Dedifferentiated amniotic fluid mesenchymal stem cell (primary cell): ENCODE measurements around the gene ZFP1.

Source experiments
- DNase-seq: peaks from one replicate; pipeline ENCODE4 v3.0.0-alpha.2; 2016; ENCODE audit errors: extremely low spot score

ZFP1 gene

GRCh38 chr16:75152635-75153034 lies 4.3 kb downstream of the ZFP1 start:
- DNase-seq, result no peak

GRCh38 chr16:75160386-75160785 lies 12.1 kb downstream of the ZFP1 start:
- DNase-seq, result no peak

GRCh38 chr16:75169899-75170405 lies 21.6 kb downstream of the ZFP1 start:
- no peak for DNase-seq

GRCh38 chr16:75172578-75172977 lies 24.3 kb downstream of the ZFP1 start:
- DNase-seq, result no peak

- DNase-seq, result no peak
These were observed 26.8 kb downstream of the ZFP1 start for GRCh38 chr16:75175074-75175473.

GRCh38 chr16:75176926-75177325 lies 28.6 kb downstream of the ZFP1 start:
- DNase-seq, result no peak

- DNase-seq, result no peak
These were observed 30.9 kb downstream of the ZFP1 start for GRCh38 chr16:75179208-75179607.

- DNase-seq, result no peak
These were observed 33.3 kb downstream of the ZFP1 start for GRCh38 chr16:75181630-75182029.

- DNase-seq, result no peak
These were observed 40.6 kb downstream of the ZFP1 start for GRCh38 chr16:75188832-75189477.

GRCh38 chr16:75189638-75190245 lies 41.4 kb downstream of the ZFP1 start:
- no peak for DNase-seq

- no peak for DNase-seq
These were observed 44.4 kb downstream of the ZFP1 start for GRCh38 chr16:75192606-75193264.

- no peak for DNase-seq
These were observed 44.9 kb downstream of the ZFP1 start for GRCh38 chr16:75193265-75193650.

GRCh38 chr16:75193730-75194444 lies 45.6 kb downstream of the ZFP1 start:
- DNase-seq, result no peak

GRCh38 chr16:75195811-75196790 lies 47.8 kb downstream of the ZFP1 start:
- DNase-seq, result no peak

GRCh38 chr16:75196836-75197235 lies 48.5 kb downstream of the ZFP1 start:
- DNase-seq, result no peak

GRCh38 chr16:75197522-75198134 lies 49.3 kb downstream of the ZFP1 start:
- no peak for DNase-seq

- peak; percentile 48 for DNase-seq
These were observed 49.8 kb downstream of the ZFP1 start for GRCh38 chr16:75198135-75198600.

GRCh38 chr16:75202069-75202590 lies 53.8 kb downstream of the ZFP1 start:
- DNase-seq, result no peak

- DNase-seq, result no peak
These were observed 54.8 kb downstream of the ZFP1 start for GRCh38 chr16:75203096-75203495.

- no peak for DNase-seq
These were observed 55.5 kb downstream of the ZFP1 start for GRCh38 chr16:75203667-75204409.
